Stomach (tissue), 9 donors: Measurements from ENCODE around the gene TCEAL3. TPM values are rescaled to one million over a fixed set of nuclear protein-coding genes. Genes with fewer than 3 reads are reported as not detected.
A peak's percentile ranks its signal among the peaks of the same experiment; 100 is the strongest.

Experiments used
- DNase-seq, 2 donors: peaks; one replicate each; pipeline versions ENCODE4 v3.0.0 to v3.0.0-alpha.2; 2013 to 2019
- H3K27ac ChIP-seq, 5 donors: fragments of 200-600 bp in 4 of 5; sonication (generic) in 4 of 5; one replicate each; pipeline ENCODE4 v1.5.1; 2013 to 2019; ENCODE audit warnings: mild to moderate bottlenecking in 1 of 5, moderate library complexity in 1 of 5
- H3K27me3 ChIP-seq, 3 donors: fragments of 200-600 bp; sonication (generic); one replicate each; pipeline ENCODE4 v1.5.1; 2017 to 2019; ENCODE audit warnings: mixed run types in 1 of 3
- H3K36me3 ChIP-seq, 4 donors: fragments of 200-600 bp; sonication (generic); 1 replicate in 3 of 4; 2 replicates in 1 of 4; pipeline ENCODE4 v1.5.1; 2016 to 2019
- H3K4me1 ChIP-seq, 4 donors: fragments of 200-600 bp; sonication (generic); one replicate each; pipeline ENCODE4 v1.5.1; 2016 to 2019
- H3K4me3 ChIP-seq, 4 donors: fragments of 200-600 bp; sonication (generic) in 3 of 4; one replicate each; pipeline ENCODE4 v1.5.1; 2016 to 2019; ENCODE audit warnings: mild to moderate bottlenecking in 1 of 4
- H3K9me3 ChIP-seq, 4 donors: fragments of 200-600 bp; sonication (generic); one replicate each; pipeline ENCODE4 v1.5.1; 2016 to 2019
- CTCF ChIP-seq, 7 experiments: fragments of 450-650 bp in 4 of 7; fragments of 200-600 bp in 3 of 7; sonication (generic) in 3 of 7; IDR thresholded peaks; one replicate each; pipeline ENCODE4 v1.5.1; 2016 to 2019; ENCODE audit warnings: antibody characterized with exemption in 7 of 7, control low read depth in 2 of 7, mild to moderate bottlenecking in 1 of 7
- EP300 ChIP-seq: sonication (generic); formaldehyde crosslinking; IDR thresholded peaks from one replicate; pipeline ENCODE4 v1.6.1; 2017; ENCODE audit warnings: antibody characterized with exemption
- POLR2A ChIP-seq, 4 donors: fragments of 450-650 bp; IDR thresholded peaks; one replicate each; pipeline ENCODE4 v1.6.1; 2016; ENCODE audit warnings: antibody characterized with exemption in 4 of 4, control low read depth in 2 of 4, mild to moderate bottlenecking in 1 of 4, moderate library complexity in 1 of 4
- POLR2AphosphoS5 ChIP-seq, 3 donors: sonication (generic); formaldehyde crosslinking; IDR thresholded peaks; one replicate each; pipeline ENCODE4 v1.6.1; 2016; ENCODE audit warnings: antibody characterized with exemption in 3 of 3
- WGBS, 5 donors: extraction: QIAGEN DNeasy Blood & Tissue Kit in 3 of 5; methylation state at CpG; one replicate each; pipeline versions ENCODE4 v1.1.5 to v1.1.7; 2013 to 2018; 5-methylcytosine and 5-hydroxymethylcytosine counted together
- intact Hi-C: fragments of 100-400 bp; cut with DNase I; formaldehyde crosslinking; loops from one replicate; pipeline ENCODE4 v1.15.1; 2023; ENCODE audit warnings: low total_unique reads
- polyA plus RNA-seq, 3 donors: library from polyadenylated mRNA; stranded (reverse); fragments of 200-250 nt; gene quantifications; one replicate each; pipeline ENCODE4 v1.2.3, GENCODE V29; 2013
- total RNA-seq, 5 donors: library from RNA; depleted of rRNA; stranded (reverse); fragments of >200 nt; gene quantifications; one replicate each; pipeline versions ENCODE4 v1.1.0 to v1.2.3, GENCODE V29; 2014 to 2016
- donor health status: healthy with polysubstance abuse.
- donor health status: Bipolar disorder and iron deficiency.
- donor health status: healthy.

Gene TCEAL3
- total and polyA plus RNA-seq, 8 donors, result 16.3 to 57.3 (median 29.3) TPM

GRCh38 chrX:103608306-103608963 is 672 bp downstream of the TCEAL3 start:
- H3K27me3 ChIP-seq, result peaks cover 0 to 12% (median 0%) of the 10 kb centered on the region in 3 donors
- no peaks in the 10 kb centered on the region for H3K36me3 ChIP-seq
- DNase-seq, result peak in 1 of 2 donors; percentile 35
- H3K27ac ChIP-seq, result peak overlapping the region; percentile 89 to 92 (median 91)
- intact Hi-C loops, result no loop called here
- peak overlapping the region; percentile 58 to 70 (median 60) for H3K4me3 ChIP-seq
- 9 to 22% (median 21%) methylated on average over 7 to 21 of the region's 21 CpGs for WGBS, 5 donors
- H3K9me3 ChIP-seq, result no peaks in the 10 kb centered on the region
- TF ChIP-seq CTCF (IDR thresholded peaks at IDR 0.05), result no peak
- TF ChIP-seq POLR2AphosphoS5 (IDR thresholded peaks at IDR 0.05), result no peak
- no peak for TF ChIP-seq EP300
- TF ChIP-seq POLR2A (IDR thresholded peaks at IDR 0.05), result no peak
- H3K4me1 ChIP-seq, result peaks cover 0 to 6% (median 0%) of the 10 kb centered on the region in 4 donors

- Histone ChIP-seq H3K36me3 (no peaks in the 10 kb centered on the region), H3K27me3 (peaks cover 0 to 12% (median 0%) of the 10 kb centered on the region in 3 donors), H3K27ac (no peak overlapping the region), H3K4me1 (peaks cover 0 to 6% (median 0%) of the 10 kb centered on the region in 4 donors), H3K9me3 (no peaks in the 10 kb centered on the region), H3K4me3 (no peak overlapping the region)
- 53 to 83% (median 76%) methylated on average over 1 of the region's 1 CpG for WGBS, 5 donors
- intact Hi-C loops, result no loop called here
- no peak for TF ChIP-seq CTCF (IDR thresholded peaks at IDR 0.05)
- DNase-seq, result no peak
Observed at GRCh38 chrX:103610282-103610681, 2.5 kb downstream of the TCEAL3 start.

- DNase-seq, result no peak
- Histone ChIP-seq H3K27me3 (peaks cover 0 to 3% (median 0%) of the 10 kb centered on the region in 3 donors), H3K4me3 (no peak overlapping the region), H3K27ac (no peak overlapping the region), H3K36me3 (no peaks in the 10 kb centered on the region), H3K9me3 (no peaks in the 10 kb centered on the region), H3K4me1 (no peaks in the 10 kb centered on the region)
- intact Hi-C loops, result no loop called here
- TF ChIP-seq POLR2A (IDR thresholded peaks at IDR 0.05) (no peak), EP300 (no peak), POLR2AphosphoS5 (IDR thresholded peaks at IDR 0.05) (no peak), CTCF (IDR thresholded peaks at IDR 0.05) (no peak)
- WGBS, 5 donors, result 48 to 92% (median 77%) methylated on average over 1 of the region's 1 CpG
Observed at GRCh38 chrX:103613362-103613890, 5.7 kb downstream of the TCEAL3 start.

- no peak overlapping the region for H3K4me3 ChIP-seq
- H3K9me3 ChIP-seq, result no peaks in the 10 kb centered on the region
- no peak overlapping the region for H3K27ac ChIP-seq
- H3K27me3 ChIP-seq, result no peaks in the 10 kb centered on the region
- no peak for TF ChIP-seq POLR2A (IDR thresholded peaks at IDR 0.05)
- TF ChIP-seq EP300, result no peak
- TF ChIP-seq CTCF (IDR thresholded peaks at IDR 0.05), result no peak
- no peak for TF ChIP-seq POLR2AphosphoS5 (IDR thresholded peaks at IDR 0.05)
- no peaks in the 10 kb centered on the region for H3K4me1 ChIP-seq
- no peaks in the 10 kb centered on the region for H3K36me3 ChIP-seq
- WGBS, 5 donors, result 75 to 100% (median 95%) methylated on average over 1 of the region's 1 CpG
- intact Hi-C loops, result no loop called here
- no peak for DNase-seq
Observed at GRCh38 chrX:103614999-103615398, 7.2 kb downstream of the TCEAL3 start.
